Spleen (tissue), 7 donors: ENCODE measurements around the gene RNF187.

Source experiments
- CTCF ChIP-seq, 11 experiments: fragments of 200-600 bp in 7 of 11; fragments of 450-650 bp in 4 of 11; sonication (generic) in 4 of 11; IDR thresholded peaks in 8 of 11; conservative IDR thresholded peaks in 3 of 11; 1 replicate in 7 of 11; 2 replicates in 4 of 11; pipeline versions ENCODE4 v1.4.0 to v1.8.0; 2016 to 2021; ENCODE audit warnings: antibody characterized with exemption in 11 of 11, inconsistent platforms in 4 of 11, mild to moderate bottlenecking in 1 of 11
- POLR2A ChIP-seq, 3 donors: fragments of 450-650 bp; IDR thresholded peaks; one replicate each; pipeline ENCODE4 v1.5.1; 2017; ENCODE audit warnings: antibody characterized with exemption in 3 of 3, mild to moderate bottlenecking in 1 of 3
- POLR2AphosphoS5 ChIP-seq, 3 donors: sonication (generic); formaldehyde crosslinking; IDR thresholded peaks; one replicate each; pipeline ENCODE4 v1.5.1; 2017; ENCODE audit warnings: antibody characterized with exemption in 3 of 3
- donor health status: DM: no; HTN: no; CAD: no; lungs with moderate emphysema.
- donor health status: DM: no; HTN: no; CAD: no.
- donor health status: DM: no; HTN: no; CAD: no.

- TF ChIP-seq CTCF (IDR thresholded peaks at IDR 0.05 in 8 of 11, conservative IDR thresholded peaks at IDR 0.05 in 3 of 11) (no peak), POLR2AphosphoS5 (IDR thresholded peaks at IDR 0.05) (no peak), POLR2A (IDR thresholded peaks at IDR 0.05) (no peak)
Observed at GRCh38 chr1:228448372-228448771, 38.8 kb upstream of the RNF187 start.
